IMR-90 (cell line): ENCODE data around the gene CCDC54.

Experiments used
- BHLHE40 ChIP-seq: fragments of 150-350 bp; IDR thresholded peaks from 2 replicates; pipeline ENCODE4 v1.6.1; 2016; ENCODE audit warnings: mild to moderate bottlenecking, low read depth, low read length
- CHD1 ChIP-seq: IDR thresholded peaks from 2 replicates; pipeline ENCODE4 v1.6.1; 2012; ENCODE audit warnings: low read depth, low read length, improper control_type of control experiment
- FOS ChIP-seq: fragments of 150-350 bp; IDR thresholded peaks from 2 replicates; pipeline ENCODE4 v1.6.1; 2016; ENCODE audit warnings: low read depth, low read length
- MAZ ChIP-seq: IDR thresholded peaks from 2 replicates; pipeline ENCODE4 v1.6.1; 2012; ENCODE audit warnings: low read depth, mild to moderate bottlenecking, low read length, improper control_type of control experiment, moderate library complexity, borderline replicate concordance
- MXI1 ChIP-seq: IDR thresholded peaks from 2 replicates; pipeline ENCODE4 v1.6.1; 2012; ENCODE audit warnings: low read depth, mild to moderate bottlenecking, low read length, moderate library complexity, borderline replicate concordance
- POLR2A ChIP-seq: IDR thresholded peaks from 2 replicates; pipeline ENCODE4 v1.6.1; 2012; ENCODE audit warnings: mild to moderate bottlenecking, low read depth, low read length
- RAD21 ChIP-seq: IDR thresholded peaks from 2 replicates; pipeline ENCODE4 v1.6.1; 2012; ENCODE audit warnings: low read length, improper control_type of control experiment
- RCOR1 ChIP-seq: IDR thresholded peaks from 2 replicates; pipeline ENCODE4 v1.6.1; 2012; ENCODE audit warnings: mild to moderate bottlenecking, low read length, improper control_type of control experiment; ENCODE audit not compliant: insufficient replicate concordance
- RFX5 ChIP-seq: IDR thresholded peaks from 2 replicates; pipeline ENCODE4 v1.8.0; 2012; ENCODE audit warnings: low read depth, mild to moderate bottlenecking, low read length, moderate library complexity
- SMC3 ChIP-seq: fragments of 150-350 bp; IDR thresholded peaks from 2 replicates; pipeline ENCODE4 v1.6.1; 2016; ENCODE audit warnings: low read depth, mild to moderate bottlenecking, antibody characterized with exemption, low read length, moderate library complexity
- TF ChIP-seq, protein P1 (sequence below): conservative IDR thresholded peaks from 2 replicates; pipeline ENCODE4 v1.5.1; 2012; ENCODE audit warnings: mild to moderate bottlenecking, low read depth, low read length, improper control_type of control experiment
- TF ChIP-seq, protein P2 (sequence below): fragments of 150-350 bp; IDR thresholded peaks from 2 replicates; pipeline ENCODE4 v1.6.1; 2017; ENCODE audit warnings: mild to moderate bottlenecking, antibody characterized with exemption, low read length, low read depth
- TF ChIP-seq, protein P3 (sequence below): fragments of 150-350 bp; IDR thresholded peaks from 2 replicates; pipeline ENCODE4 v1.6.1; 2016; ENCODE audit warnings: low read depth, mild to moderate bottlenecking, low read length, moderate library complexity, borderline replicate concordance

DNA sequence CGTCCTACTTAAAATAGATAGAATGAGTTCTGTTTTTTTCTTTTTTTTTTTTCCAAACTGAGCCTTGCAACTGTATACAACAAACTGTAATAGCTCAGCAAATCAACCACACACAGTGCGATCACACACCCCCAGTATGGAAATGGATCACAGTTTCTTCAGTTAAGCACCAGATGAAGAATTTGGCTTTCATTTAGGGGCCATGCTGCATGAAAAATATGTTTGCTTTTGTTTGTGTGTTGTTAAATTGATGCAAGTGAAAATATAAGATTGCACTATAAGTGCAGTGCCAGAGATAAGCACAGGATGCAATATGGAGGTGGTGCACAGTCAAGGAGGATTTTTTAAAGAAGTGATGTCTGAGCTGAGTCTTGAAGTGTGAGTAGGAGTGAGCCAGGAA is 17.8 kb downstream of the CCDC54 start:
- TF ChIP-seq, protein P1, sequence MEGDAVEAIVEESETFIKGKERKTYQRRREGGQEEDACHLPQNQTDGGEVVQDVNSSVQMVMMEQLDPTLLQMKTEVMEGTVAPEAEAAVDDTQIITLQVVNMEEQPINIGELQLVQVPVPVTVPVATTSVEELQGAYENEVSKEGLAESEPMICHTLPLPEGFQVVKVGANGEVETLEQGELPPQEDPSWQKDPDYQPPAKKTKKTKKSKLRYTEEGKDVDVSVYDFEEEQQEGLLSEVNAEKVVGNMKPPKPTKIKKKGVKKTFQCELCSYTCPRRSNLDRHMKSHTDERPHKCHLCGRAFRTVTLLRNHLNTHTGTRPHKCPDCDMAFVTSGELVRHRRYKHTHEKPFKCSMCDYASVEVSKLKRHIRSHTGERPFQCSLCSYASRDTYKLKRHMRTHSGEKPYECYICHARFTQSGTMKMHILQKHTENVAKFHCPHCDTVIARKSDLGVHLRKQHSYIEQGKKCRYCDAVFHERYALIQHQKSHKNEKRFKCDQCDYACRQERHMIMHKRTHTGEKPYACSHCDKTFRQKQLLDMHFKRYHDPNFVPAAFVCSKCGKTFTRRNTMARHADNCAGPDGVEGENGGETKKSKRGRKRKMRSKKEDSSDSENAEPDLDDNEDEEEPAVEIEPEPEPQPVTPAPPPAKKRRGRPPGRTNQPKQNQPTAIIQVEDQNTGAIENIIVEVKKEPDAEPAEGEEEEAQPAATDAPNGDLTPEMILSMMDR: no peak
- no peak for TF ChIP-seq POLR2A
- TF ChIP-seq CHD1: no peak
- TF ChIP-seq RCOR1: no peak
- no peak for TF ChIP-seq BHLHE40
- TF ChIP-seq MAZ: no peak
- TF ChIP-seq, protein P2, sequence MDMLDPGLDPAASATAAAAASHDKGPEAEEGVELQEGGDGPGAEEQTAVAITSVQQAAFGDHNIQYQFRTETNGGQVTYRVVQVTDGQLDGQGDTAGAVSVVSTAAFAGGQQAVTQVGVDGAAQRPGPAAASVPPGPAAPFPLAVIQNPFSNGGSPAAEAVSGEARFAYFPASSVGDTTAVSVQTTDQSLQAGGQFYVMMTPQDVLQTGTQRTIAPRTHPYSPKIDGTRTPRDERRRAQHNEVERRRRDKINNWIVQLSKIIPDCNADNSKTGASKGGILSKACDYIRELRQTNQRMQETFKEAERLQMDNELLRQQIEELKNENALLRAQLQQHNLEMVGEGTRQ: no peak
- TF ChIP-seq RAD21: no peak
- no peak for TF ChIP-seq RFX5
- TF ChIP-seq MXI1: no peak
- no peak for TF ChIP-seq FOS
- no peak for TF ChIP-seq SMC3
- TF ChIP-seq, protein P3, sequence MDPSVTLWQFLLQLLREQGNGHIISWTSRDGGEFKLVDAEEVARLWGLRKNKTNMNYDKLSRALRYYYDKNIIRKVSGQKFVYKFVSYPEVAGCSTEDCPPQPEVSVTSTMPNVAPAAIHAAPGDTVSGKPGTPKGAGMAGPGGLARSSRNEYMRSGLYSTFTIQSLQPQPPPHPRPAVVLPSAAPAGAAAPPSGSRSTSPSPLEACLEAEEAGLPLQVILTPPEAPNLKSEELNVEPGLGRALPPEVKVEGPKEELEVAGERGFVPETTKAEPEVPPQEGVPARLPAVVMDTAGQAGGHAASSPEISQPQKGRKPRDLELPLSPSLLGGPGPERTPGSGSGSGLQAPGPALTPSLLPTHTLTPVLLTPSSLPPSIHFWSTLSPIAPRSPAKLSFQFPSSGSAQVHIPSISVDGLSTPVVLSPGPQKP: no peak
